ENCODE data around the gene AP1S2.
"Not testable (repeated sequence)": the region's sequence is repeated elsewhere in the genome, so short reads cannot be mapped to it uniquely, and the experiment has no call there.

The AP1S2 gene

DNA sequence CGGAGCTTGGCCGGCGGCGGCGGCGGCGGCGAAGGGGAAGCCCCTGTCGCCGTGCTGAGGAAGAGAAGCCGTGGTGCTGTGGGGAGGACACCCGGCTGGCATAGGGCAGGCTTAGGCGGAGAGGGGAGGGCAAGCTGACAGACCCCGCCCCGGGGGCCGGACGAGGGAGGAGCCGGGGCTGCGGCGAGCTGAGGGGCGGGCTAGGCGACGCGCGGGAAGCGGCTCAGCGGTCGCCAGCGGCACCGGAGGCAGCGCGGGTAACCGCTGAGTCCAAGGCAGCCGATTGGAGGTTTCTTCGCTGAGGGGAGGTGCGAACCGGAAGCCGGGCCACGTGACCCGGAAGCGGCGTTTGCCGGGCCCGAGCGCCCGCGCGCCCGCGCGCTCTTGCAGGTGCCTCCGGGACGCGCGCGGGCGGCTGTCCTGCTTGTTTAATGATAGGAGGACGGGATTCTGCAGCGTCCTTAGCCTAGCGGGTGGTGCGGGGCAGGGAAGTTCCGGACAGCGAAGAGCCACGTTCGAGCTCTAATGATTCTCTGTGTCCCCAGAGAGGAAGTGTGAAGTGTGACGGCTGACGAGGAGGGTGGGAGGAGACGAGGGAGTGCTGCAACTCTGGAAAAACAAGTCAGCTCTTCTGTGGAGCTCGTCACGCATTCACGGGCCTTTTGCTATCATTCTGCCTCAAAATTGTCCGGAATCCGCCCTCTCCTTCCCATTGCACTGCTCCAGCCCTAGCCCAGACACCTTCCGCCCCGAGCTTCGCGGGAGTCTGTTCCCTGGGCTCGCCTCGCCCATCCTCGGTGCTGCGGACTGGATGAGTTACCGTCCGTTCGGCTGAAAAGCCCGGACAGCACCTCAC, at the start of gene AP1S2:
Gene AP1S2, minus strand, starts transcription at position 102 of the 856 bp plus-strand sequence. CDS start 2,289 bp downstream, outside the sequence.
- DNase-seq = peak; percentile 96

DNA sequence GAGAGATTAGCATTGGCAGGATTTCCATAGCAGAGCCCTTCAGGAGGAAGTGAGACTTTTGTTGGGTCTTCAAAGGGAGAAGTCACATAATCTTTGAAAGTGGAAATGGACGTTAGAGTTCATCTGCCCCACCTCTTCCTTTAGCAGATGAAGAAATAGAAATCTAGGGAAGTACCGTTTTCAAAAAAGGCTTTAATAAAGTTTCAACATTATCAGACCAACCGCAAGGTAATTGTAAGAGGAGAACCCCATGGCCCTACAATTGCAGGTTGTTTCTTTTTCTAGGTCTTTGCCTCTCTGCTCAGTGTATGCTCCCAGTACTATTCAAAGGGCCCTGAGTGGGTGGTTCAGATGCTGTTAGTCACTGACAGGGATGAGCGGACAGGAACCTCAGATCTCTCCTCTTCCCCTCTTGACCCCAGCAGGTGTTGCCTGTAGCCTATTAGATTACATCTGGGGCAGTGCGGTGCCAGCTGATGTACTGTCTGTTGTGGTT, 48.6 kb upstream of the AP1S2 start:
- no peak for DNase-seq

DNA sequence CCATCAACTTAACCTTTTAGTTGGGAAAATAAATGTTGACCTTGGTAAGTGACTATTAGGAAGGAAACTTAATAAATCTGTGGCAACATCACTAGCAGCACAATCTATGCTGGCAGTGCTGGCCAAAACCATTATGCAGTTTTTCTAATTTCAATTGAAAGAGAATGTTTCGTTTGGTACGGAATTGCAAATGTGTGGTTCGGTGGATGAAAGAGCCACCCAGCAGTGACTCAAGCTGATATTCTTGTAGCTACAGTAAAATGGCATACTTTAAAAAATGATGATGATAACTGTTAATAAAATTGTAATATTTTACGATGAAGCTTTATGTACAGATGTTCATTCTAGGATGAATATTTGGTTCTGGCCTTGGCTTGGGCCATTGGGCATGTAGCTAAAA, 40.7 kb upstream of the AP1S2 start:
- DNase-seq = no peak

DNA sequence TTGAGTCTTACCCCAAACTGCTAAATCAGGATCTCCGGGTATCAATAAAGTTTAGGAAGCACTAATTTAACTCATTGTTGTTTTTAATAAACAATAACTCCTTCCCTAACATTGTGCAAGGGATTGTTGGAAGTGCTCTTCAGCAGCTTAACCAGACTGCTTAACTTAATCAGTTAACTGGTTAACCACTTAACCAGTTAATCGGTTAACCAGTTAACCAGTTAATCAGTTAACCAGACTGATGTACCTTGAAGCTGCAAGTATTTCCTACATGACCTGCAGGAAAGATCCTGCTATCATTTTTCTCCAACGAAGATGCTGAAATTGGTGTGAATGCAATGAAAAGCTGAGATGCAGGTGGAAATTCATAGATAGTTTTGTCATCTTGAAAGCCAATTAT, 40.1 kb upstream of the AP1S2 start:
- no peak for DNase-seq

DNA sequence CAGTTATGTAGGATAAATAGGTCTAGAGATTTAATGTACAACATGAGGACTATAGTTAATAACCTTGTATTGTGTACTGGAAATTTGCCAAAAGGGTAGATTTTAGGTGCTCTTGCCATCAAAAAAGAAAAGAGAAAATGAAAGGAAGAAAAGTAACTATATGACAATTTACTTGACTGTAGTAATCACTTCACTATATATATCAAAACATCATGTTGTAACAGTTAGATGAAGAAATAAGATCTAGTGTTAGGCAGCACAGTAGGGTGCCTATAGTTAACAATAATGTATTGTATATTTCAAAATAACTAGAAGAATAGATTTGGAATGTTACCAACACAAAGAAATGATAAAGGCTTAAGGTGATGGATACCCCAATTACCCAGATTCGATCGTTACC, 35.9 kb upstream of the AP1S2 start:
- no peak for DNase-seq

DNA sequence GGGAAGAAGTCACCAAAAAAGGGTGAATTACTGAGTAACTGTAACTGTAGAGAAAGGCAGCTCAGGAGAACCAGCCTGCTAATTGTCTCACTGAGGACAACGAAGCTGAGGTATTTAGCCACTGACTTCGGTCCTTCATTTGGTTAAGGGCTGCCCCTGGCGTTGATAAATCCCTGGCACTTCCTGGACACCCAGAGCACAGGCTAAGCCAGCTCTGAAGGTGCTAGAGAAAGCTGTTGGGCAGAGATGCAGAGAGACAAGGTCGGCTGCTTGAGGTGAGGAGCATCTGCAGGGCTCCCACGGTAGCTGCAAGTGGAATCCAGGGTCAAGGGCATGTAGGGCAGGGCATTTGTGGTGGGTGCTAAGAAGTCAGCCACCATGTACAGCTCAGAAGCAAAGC, 33.4 kb upstream of the AP1S2 start:
- no peak for DNase-seq

DNA sequence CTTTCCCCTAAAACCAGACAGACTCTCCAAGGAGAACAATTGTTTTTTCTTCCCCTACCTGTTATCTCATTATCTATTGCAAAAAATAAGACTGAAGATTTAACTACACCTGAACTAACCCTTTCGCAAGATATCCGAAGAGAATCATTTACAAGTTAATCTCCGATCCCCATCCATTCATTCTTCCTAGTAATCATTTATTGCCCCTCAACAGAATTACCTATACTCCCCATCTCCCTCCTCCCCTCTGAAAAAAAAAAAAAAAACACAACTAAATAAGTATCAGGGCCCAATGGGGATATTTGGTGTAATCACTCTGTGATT, 28.9 kb upstream of the AP1S2 start:
- no peak for DNase-seq

DNA sequence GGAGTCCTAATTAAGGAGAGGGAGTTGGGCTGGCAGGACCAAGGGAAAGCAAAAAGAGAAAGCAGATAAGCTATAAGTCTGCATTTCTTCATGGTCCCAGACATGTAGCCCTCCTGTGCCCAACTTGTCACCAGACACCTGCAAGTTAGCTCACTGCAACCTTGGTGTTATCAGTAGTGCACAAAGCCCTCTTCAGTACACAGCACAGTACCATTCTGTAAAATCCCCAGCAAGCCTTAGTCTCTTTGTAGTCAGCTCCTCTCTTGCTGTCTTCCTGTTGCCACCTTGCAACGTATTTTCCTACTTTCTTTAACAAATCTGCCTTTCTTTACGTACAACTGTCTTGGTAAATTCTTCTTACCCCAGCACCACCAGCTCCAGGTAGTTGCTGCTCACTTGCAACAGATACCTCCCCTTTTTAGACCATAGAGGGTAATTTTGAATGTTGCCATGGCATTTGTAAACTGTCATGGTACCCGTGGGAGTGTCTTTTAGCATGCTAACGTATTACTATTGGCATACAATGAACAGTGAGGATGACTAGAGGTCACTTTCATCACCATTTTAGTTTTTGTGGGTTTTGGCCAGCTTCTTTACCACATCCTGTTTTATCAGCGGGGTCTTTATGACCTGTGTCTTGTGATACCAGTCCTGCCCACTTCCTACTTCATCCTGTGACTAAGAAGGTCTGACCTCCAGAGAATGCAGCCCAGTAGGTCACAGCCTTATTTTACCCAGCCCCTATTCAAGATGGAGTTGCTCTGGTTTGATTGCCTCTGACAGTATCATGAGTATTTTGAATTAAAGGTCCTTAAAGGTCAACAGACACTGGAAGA, 28.3 kb upstream of the AP1S2 start:
- DNase-seq = no peak

DNA sequence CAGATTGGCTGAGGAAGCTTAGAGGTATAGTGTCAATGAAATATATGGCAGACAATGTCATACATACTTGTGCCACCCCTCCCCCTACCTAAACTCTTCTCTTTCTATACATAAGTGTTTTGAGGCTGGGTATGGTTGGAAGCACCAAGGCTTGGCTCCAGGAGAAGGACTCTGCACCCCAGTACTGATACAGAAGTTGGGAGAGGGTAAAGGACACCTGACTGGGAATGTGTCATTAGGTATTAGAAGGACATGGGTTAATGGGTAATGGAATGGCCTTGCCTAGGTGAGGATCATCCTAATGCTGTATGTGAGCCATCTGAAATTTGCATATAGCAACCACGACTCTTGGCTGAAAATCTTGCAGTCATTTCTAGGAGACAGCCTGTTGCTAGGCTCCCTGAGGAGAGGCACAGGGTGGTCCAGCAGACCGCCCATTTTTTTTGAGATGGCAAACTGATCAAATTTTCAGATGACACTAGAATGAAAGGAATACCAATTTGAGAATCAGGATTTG, 26.8 kb upstream of the AP1S2 start:
- DNase-seq = no peak

DNA sequence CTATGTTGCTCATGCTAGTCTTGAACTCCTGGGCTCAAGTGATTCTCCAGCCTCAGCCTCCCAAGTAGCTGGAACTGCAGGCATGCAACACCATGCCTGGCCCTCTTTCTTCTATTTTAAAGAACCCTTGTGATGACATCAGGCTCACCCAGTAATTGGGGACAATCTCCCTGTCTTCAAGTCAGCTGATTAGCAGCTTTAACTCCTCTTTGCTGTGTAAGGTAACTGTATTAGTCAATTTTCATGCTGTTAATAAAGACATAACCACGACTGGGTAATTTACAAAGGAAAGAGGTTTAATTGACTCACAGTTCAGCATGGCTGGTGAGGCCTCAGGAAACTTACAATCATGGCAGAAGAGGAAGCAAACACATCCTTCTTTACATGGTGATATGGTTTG, 23.3 kb upstream of the AP1S2 start:
- DNase-seq = not testable (repeated sequence)

DNA sequence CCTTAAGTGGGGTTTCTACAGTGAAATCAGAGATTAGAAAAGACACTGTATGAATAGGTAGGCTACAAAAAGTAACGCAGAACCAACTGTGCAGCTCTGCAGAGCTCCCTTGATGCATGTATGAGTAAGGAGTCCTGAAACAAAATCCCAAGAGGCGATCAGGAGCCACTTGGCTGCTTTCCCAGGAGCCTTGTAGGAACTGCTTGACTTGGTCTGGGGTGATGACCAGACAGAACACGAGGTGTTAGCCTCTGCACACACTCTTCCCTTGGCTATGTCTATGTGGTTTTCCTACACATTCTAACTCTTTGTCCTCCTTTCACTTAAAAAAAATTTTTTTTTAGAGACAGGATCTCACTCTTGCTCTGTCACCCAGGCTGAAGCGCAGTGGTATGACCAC, 22.8 kb upstream of the AP1S2 start:
- DNase-seq = no peak

DNA sequence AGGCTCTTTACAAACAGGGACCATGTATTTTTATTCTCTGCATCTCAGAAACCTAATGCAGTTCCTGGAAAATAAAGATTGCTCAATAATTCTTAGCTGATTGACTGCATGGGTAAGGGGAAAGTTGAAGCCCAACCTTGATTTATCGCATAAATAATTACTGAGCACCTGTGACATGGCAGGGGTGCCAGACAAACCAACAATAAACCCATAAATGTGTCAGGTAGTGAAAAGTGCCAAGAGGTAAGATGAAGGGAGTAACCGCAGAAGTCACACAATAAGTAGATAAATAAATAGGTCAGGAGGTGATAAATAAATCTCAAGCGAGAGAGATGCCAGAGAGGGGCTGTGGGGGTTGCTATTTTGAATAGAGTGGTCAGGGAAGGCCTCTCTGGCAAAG, 20.1 kb upstream of the AP1S2 start:
- no peak for DNase-seq

DNA sequence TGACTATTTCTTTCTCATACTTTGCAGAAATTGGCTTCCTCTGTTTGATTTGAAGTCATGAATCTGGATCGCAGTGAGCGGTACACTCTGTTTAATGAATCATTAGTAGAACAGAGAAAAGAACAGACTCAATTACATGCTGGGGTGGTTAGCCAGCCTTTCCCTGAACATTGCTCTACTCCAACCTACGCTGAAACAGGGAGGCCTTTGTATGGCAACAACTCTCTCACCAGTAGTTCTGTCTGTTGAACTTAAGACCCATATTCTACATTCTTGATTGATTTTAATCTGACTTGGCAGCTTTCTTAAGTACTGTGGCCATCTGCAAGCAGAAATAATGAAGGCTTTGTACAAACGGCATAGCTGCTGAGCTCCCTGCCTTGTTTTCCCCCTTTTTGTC, 19.0 kb upstream of the AP1S2 start:
- no peak for DNase-seq

DNA sequence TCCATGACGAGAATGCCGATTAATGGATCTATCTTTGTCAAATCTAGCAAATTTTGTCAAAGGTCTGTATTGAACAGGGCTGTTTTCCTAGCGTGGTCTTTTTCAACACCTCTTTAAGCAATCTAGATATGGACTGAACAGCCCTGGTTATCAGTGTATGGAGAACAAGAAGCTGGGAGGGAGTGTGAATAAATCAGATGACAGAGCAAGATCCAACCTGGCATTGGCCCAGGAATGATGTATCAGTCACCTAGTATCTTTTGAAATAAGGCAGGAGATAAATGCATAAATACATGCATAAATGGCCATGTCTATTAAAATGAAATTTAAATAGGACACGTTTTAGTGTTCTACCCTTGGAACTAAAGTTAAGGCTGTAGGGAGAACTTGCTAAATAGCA, 15.7 kb upstream of the AP1S2 start:
- no peak for DNase-seq

DNA sequence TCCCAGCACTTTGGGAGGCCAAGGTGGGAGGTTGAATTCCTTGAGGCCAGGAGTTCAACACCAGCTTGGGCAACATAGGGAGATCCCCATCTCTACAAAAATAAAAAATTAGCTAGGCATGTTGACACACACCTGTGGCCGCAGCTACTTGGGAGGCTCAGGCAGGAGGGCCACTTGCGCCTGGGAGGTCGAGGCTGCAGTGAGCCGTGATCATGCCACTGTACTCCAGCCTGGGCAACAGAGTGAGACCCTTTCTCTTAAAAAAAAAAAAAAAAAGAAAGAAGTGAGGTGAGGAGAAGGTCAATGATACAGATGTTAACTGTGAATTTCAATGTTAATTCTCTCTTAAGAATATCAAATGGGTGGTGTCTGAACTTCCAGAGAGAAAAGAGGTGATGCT, 15.1 kb upstream of the AP1S2 start:
- no peak for DNase-seq

DNA sequence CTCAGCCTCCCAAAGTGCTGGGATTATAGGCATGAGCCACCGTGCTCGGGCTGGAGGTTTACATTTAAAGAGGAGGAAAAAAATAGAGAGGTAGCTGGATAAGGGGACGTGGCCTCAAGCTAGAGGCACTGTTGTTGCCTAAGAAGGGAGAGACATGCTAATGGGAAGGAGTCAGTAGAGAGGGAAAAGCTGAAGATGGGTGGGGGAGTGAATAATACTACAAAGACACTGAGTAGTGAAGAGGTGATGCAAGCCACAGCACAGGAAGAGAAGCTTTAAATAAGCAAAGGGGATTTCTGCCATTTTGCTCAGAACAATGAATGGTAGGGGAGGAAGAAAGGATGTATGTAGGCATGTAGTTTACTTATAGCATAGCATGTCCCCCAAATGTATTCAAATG, 11.5 kb upstream of the AP1S2 start:
- DNase-seq = no peak

DNA sequence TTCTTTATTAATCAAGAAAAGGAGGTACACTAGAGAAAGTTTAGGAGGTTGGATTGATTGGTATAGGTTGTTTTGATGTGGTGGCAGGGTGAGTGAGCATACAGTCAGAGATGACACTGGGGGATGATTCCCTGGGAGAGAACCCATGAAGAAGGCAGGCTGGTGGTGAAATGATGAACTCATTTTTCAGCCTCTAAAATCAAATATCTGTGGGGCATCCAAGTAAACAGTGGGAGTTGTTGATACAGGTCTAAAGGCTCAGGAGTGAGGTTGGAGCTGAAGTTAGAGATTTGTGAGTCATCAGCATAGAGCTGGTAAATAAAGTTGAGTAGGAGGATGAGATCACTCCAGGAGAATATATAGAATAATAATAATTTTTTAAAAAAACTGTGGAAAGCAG, 10.0 kb upstream of the AP1S2 start:
- DNase-seq = no peak

DNA sequence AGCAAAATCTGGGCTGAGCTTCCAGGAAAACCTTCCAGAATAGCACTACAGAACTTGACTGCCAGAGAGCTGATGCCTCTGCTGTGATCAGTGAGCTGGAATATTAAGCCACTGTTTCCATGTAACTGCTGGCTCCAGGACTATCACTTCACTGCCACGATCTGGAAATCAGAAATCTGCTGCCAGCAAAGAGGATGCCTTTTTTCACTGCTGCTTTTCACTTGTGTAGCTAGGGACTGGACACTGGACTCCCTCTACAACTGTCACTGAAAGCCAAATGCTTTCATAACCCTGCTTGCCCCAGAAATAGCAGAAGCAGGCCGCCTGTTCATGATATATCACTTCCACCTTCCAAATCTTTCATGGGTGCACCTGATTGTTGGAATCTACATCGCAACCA, 9.4 kb upstream of the AP1S2 start:
- no peak for DNase-seq

DNA sequence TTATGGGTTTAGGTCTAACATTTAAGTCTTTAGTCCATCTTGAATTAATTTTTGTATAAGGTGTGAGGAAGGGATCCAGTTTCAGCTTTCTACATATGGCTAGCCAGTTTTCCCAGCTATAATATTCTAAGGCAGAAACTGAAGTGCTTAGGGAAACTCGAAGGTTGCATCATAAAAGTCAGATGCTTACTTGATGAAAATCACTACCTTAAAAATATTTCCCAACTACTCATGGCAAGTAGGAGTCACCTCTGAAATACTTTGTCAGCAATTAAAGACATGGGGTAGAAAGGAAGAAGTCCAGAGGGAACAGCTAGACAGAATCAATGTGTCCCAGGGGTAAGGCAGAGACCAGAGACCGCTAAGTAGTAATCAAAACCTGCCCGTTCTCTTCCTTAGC, 6.3 kb upstream of the AP1S2 start:
- DNase-seq = no peak

DNA sequence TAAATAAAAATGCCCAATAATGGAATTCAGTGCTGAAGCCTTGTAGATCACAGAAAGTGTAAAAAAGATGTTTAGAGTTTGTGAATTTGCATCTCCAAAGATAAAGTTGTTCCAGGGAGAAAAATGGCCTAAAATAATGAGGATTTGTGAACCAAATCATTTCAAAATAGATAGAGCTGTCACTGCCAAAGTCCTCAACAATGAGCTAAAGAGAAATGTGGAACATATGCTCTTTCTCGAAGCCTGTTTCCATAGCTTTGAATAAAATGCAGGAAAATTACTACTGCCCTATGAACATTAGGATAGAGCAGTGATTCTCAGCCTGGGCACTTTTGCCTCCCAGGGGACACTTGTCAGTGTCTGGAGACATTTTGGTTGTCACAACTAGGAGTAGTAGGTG, 3.4 kb upstream of the AP1S2 start:
- DNase-seq = no peak

DNA sequence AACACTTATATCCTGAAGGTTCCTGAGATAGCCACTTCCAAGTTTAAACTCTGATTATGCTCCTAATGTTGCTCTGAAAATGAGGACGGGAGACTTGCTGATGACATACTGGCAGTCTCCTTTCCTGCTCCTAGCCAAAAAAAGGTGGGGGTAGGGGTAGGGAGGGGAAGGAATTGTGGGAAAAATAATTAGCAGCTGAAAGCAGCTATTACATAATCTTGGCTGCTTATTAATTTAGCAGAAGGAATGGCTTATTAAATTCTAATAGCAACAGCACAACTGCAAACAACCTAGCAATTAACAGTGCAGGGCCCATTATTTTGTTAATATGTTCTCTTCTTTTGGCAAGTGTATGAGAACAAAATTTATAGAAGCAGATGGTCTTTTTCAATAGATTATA, 2.0 kb upstream of the AP1S2 start:
- peak; percentile 5 for DNase-seq

DNA sequence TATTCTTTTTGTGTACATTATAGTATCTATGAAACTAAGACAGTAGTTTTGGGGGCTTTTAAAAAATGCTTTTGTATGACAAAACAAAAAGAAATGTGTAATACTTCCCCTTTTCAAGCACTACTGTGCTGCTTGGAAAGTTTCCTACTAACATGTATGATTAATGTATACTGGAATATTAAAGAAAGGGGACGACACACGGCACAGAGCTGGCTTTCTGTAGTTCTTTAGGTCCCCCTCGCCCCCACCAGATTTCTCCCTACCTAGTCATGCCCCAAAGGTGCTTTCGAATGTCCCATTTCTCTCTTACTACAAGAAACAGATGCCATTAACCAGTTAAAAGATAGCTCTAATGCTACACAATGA, 1.6 kb upstream of the AP1S2 start:
- no peak for DNase-seq

DNA sequence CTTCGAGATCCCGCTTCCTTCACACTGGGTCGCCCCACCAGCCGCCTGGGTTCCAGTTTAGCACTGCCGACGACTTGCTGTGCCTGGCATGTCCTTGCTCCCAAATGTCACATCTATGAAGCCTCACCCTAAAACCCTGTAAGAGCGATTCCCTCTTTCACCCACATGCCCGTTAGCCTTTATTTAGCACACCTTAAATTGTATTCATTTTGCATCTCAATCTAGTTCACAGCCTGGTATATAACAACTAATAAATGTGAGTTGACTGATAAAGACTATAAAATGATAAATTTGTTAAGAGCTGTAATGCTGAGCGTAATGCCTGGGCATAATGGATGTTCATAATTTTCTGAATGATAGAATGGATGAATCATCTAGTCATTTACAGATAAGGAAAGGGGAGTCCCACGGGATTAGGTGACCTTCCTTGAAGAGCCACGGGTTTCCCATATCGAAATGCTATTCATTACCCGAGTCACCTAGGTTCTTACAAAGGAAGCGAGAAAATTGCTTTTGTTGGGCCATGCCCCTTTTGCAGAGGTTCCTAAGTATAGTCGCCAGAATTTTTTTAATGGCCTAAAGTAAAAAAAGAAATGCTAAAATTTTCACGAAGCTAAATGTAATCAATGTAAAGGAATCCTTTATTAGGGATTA, 1.1 kb upstream of the AP1S2 start:
- peak; percentile 25 for DNase-seq
